HEK293T (cell line): ENCODE data around the gene FBXW8.

Experiments used
- CTCF ChIA-PET: fragments of 350-600 bp; formaldehyde crosslinking; extraction: SDS; loops from one replicate; lab custom pipeline; 2021; ENCODE audit warnings: antibody characterized with exemption, inconsistent platforms; lab: Yijun Ruan, JAX
- POLR2A ChIA-PET: fragments of 350-600 bp; formaldehyde crosslinking; extraction: SDS; loops from one replicate; lab custom pipeline; 2020; ENCODE audit warnings: antibody characterized with exemption, inconsistent platforms; lab: Yijun Ruan, JAX
- DNase-seq: peaks from one replicate; pipeline ENCODE4 v3.0.0; 2012; ENCODE audit warnings: mixed read lengths; ENCODE audit errors: extremely low spot score
- ARNT ChIP-seq: fragments of 450-650 bp; IDR thresholded peaks from 2 replicates; pipeline ENCODE4 v1.6.1; 2017; ENCODE audit warnings: mild to moderate bottlenecking
- BHLHE40 ChIP-seq: fragments of 450-650 bp; IDR thresholded peaks from 2 replicates; pipeline ENCODE4 v1.6.1; 2016; ENCODE audit warnings: mild to moderate bottlenecking, moderate library complexity, borderline replicate concordance
- CTBP1 ChIP-seq: fragments of 450-650 bp; IDR thresholded peaks from 2 replicates; pipeline ENCODE4 v1.6.1; 2016; ENCODE audit warnings: borderline replicate concordance
- ELF4 ChIP-seq: fragments of 450-650 bp; IDR thresholded peaks from 2 replicates; pipeline ENCODE4 v1.6.1; 2017; ENCODE audit warnings: antibody characterized with exemption
- FOXA1 ChIP-seq: fragments of 450-650 bp; IDR thresholded peaks from 2 replicates; pipeline ENCODE4 v1.6.1; 2016; ENCODE audit warnings: mild to moderate bottlenecking
- FOXK2 ChIP-seq: fragments of 450-650 bp; IDR thresholded peaks from 2 replicates; pipeline ENCODE4 v1.6.1; 2016; ENCODE audit warnings: mild to moderate bottlenecking
- FOXM1 ChIP-seq: fragments of 450-650 bp; IDR thresholded peaks from 2 replicates; pipeline ENCODE4 v1.6.1; 2017; ENCODE audit warnings: mild to moderate bottlenecking, borderline replicate concordance
- HDGF ChIP-seq: fragments of 450-650 bp; IDR thresholded peaks from 2 replicates; pipeline ENCODE4 v1.6.1; 2017; ENCODE audit warnings: antibody characterized with exemption, borderline replicate concordance
- L3MBTL2 ChIP-seq: fragments of 450-650 bp; conservative IDR thresholded peaks from 2 replicates; pipeline ENCODE4 v1.6.1; 2016; ENCODE audit warnings: mild to moderate bottlenecking
- LEF1 ChIP-seq: fragments of 450-650 bp; IDR thresholded peaks from 2 replicates; pipeline ENCODE4 v1.6.1; 2017; ENCODE audit warnings: mild to moderate bottlenecking, borderline replicate concordance
- NFRKB ChIP-seq: fragments of 450-650 bp; IDR thresholded peaks from 2 replicates; pipeline ENCODE4 v1.6.1; 2016; ENCODE audit warnings: mild to moderate bottlenecking, moderate library complexity
- PKNOX1 ChIP-seq: fragments of 450-650 bp; IDR thresholded peaks from 2 replicates; pipeline ENCODE4 v1.6.1; 2016
- SP1 ChIP-seq: fragments of 450-650 bp; IDR thresholded peaks from 2 replicates; pipeline ENCODE4 v1.6.1; 2017
- SUZ12 ChIP-seq: fragments of 450-650 bp; IDR thresholded peaks from 2 replicates; pipeline ENCODE4 v1.6.1; 2016; ENCODE audit warnings: mild to moderate bottlenecking
- TARDBP ChIP-seq: fragments of 450-650 bp; IDR thresholded peaks from 2 replicates; pipeline ENCODE4 v1.6.1; 2016
- ZNF384 ChIP-seq: fragments of 450-650 bp; IDR thresholded peaks from 2 replicates; pipeline ENCODE4 v1.6.1; 2016

FBXW8 gene

GRCh38 chr12:117015811-117016210, 105.1 kb downstream of the FBXW8 start:
- ChIA-PET POLR2A (no interaction called here), CTCF (no interaction called here)
- no peak for TF ChIP-seq ZNF384
- no peak for TF ChIP-seq FOXK2
- TF ChIP-seq FOXA1 = no peak
- no peak for TF ChIP-seq BHLHE40
- TF ChIP-seq SUZ12 = no peak
- no peak for DNase-seq

GRCh38 chr12:117017807-117018206, 107.1 kb downstream of the FBXW8 start:
- ChIA-PET POLR2A (no interaction called here), CTCF (no interaction called here)
- DNase-seq = no peak
- TF ChIP-seq HDGF = no peak
- no peak for TF ChIP-seq CTBP1
- TF ChIP-seq SUZ12 = no peak
- no peak for TF ChIP-seq FOXA1

GRCh38 chr12:117018276-117018675, 107.5 kb downstream of the FBXW8 start:
- TF ChIP-seq L3MBTL2 = no peak
- TF ChIP-seq TARDBP = no peak
- no peak for TF ChIP-seq ZNF384
- no peak for TF ChIP-seq FOXK2
- TF ChIP-seq SUZ12 = no peak
- TF ChIP-seq NFRKB = no peak
- TF ChIP-seq SP1 = no peak
- TF ChIP-seq FOXA1 = no peak
- TF ChIP-seq BHLHE40 = no peak
- TF ChIP-seq PKNOX1 = no peak
- no peak for TF ChIP-seq CTBP1
- no peak for TF ChIP-seq FOXM1
- no peak for TF ChIP-seq HDGF
- no peak for TF ChIP-seq ARNT
- TF ChIP-seq ELF4 = no peak
- no peak for TF ChIP-seq LEF1
- CTCF ChIA-PET = no interaction called here
- DNase-seq = no peak
- POLR2A ChIA-PET = no interaction called here

- DNase-seq = no peak
- CTCF ChIA-PET = no interaction called here
- no peak for TF ChIP-seq PKNOX1
- no peak for TF ChIP-seq BHLHE40
- TF ChIP-seq ZNF384 = no peak
- TF ChIP-seq NFRKB = no peak
- TF ChIP-seq ELF4 = no peak
- TF ChIP-seq HDGF = no peak
- no peak for TF ChIP-seq FOXA1
- TF ChIP-seq SP1 = no peak
- no peak for TF ChIP-seq TARDBP
- TF ChIP-seq SUZ12 = no peak
- no peak for TF ChIP-seq CTBP1
- no peak for TF ChIP-seq LEF1
- no peak for TF ChIP-seq FOXM1
- TF ChIP-seq ARNT = no peak
- TF ChIP-seq L3MBTL2 = no peak
- no peak for TF ChIP-seq FOXK2
- POLR2A ChIA-PET = no interaction called here
Measured at GRCh38 chr12:117018685-117019084, 107.9 kb downstream of the FBXW8 start.

- POLR2A ChIA-PET = no interaction called here
- no peak for DNase-seq
- CTCF ChIA-PET = no interaction called here
- TF ChIP-seq NFRKB (no peak), LEF1 (no peak), FOXK2 (no peak), ZNF384 (no peak)
Measured at GRCh38 chr12:117019866-117020265, 109.1 kb downstream of the FBXW8 start.

GRCh38 chr12:117020536-117021220, 109.9 kb downstream of the FBXW8 start:
- no peak for TF ChIP-seq BHLHE40
- TF ChIP-seq FOXM1 = no peak
- TF ChIP-seq SP1 = no peak
- TF ChIP-seq SUZ12 = no peak
- no peak for TF ChIP-seq ELF4
- POLR2A ChIA-PET = no interaction called here
- CTCF ChIA-PET = no interaction called here
- no peak for DNase-seq

GRCh38 chr12:117022465-117022864, 111.7 kb downstream of the FBXW8 start:
- TF ChIP-seq ZNF384 (0 out of 2 replicates have a peak, but pooled peaks have one; percentile 43), LEF1 (no peak), FOXA1 (no peak), FOXM1 (no peak), NFRKB (no peak), CTBP1 (no peak), ELF4 (no peak), SUZ12 (no peak)
- ChIA-PET CTCF (interaction anchor here (0.6 to 1.5 kb wide), 2 partner anchors 97 to 319 kb away, joined by 4 to 6 read pairs; no protein-coding TSS in a partner anchor), POLR2A (no interaction called here)
- DNase-seq = no peak
